ENCODE measurements around the gene ZDHHC5.
A peak's percentile ranks its signal among the peaks of the same experiment; 100 is the strongest.

Gene ZDHHC5

DNA sequence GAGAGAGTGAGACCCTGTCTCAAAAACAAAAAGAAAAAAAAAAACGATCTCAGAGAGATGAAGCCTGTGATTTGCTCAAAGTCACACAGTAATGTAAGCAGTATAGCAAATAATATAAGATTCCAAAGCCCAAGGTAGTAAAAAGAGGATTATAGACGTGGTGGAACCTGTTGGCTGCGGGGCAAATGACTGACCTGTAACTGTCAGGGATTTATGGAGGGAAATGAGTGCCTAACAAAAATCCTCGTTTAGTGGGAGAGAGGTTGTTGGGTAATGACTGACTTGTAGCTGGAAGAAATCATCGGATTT, 11.1 kb upstream of the ZDHHC5 start:
- Mint-ChIP-seq H3K27me3 (ENCODE audit: low read depth) (no peaks in the 10 kb centered on the region), H3K36me3 (ENCODE audit: low read depth) (peaks cover 21% of the 10 kb centered on the region), H3K4me1 (peaks cover 25% of the 10 kb centered on the region), H3K27ac (peak overlapping the region; percentile 65 to 87 (median 69)), H3K9me3 (no peaks in the 10 kb centered on the region), H3K4me3 (peak overlapping the region; percentile 84 to 99 (median 96))
- no peak for TF ChIP-seq CTCF (IDR thresholded peaks at IDR 0.05; ENCODE audit: unreplicated experiment in 3 of 3)

GRCh38 chr11:57657194-57658022, 10.5 kb upstream of the ZDHHC5 start, which contains the start of gene CLP1:
Gene CLP1 (plus strand): TSS chr11:57657762. CDS start chr11:57659477, 1,715 bp downstream.
- H3K4me1 Mint-ChIP-seq = peaks cover 25% of the 10 kb centered on the region
- peak within 1 kb of the TSS; percentile 96 to 99 (median 97) for H3K4me3 Mint-ChIP-seq
- no peaks in the 10 kb centered on the region for H3K27me3 Mint-ChIP-seq (ENCODE audit: low read depth)
- H3K36me3 Mint-ChIP-seq (ENCODE audit: low read depth) = peaks cover 25% of the 10 kb centered on the region
- no peak for TF ChIP-seq CTCF (IDR thresholded peaks at IDR 0.05; ENCODE audit: unreplicated experiment in 3 of 3)
- no peaks in the 10 kb centered on the region for H3K9me3 Mint-ChIP-seq
- H3K27ac Mint-ChIP-seq = peak within 1 kb of the TSS; percentile 65 to 87 (median 69)

DNA sequence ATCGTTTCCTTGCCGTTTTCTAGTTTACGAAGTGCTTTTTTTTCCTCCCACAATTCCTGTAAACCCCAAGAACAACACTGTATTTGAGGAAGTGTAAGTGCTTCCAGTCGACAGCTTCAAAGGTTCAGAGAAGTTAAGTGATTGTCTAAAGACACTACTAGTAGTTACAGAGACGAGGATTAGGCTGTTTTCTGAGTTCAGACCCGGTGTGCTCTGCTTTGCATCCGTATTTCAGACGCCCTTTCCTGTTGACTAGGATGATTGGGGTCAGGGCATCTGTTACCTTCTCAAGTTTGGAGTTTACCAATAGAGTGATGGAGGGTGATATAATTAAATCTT, 9.9 kb upstream of the ZDHHC5 start:
- no peak for TF ChIP-seq CTCF (IDR thresholded peaks at IDR 0.05; ENCODE audit: unreplicated experiment in 3 of 3)
- peaks cover 27% of the 10 kb centered on the region for H3K36me3 Mint-ChIP-seq (ENCODE audit: low read depth)
- H3K27me3 Mint-ChIP-seq (ENCODE audit: low read depth) = no peaks in the 10 kb centered on the region
- no peaks in the 10 kb centered on the region for H3K9me3 Mint-ChIP-seq
- peak overlapping the region; percentile 96 to 99 (median 97) for H3K4me3 Mint-ChIP-seq
- H3K27ac Mint-ChIP-seq = peak overlapping the region; percentile 65 to 87 (median 69)
- peaks cover 22% of the 10 kb centered on the region for H3K4me1 Mint-ChIP-seq

DNA sequence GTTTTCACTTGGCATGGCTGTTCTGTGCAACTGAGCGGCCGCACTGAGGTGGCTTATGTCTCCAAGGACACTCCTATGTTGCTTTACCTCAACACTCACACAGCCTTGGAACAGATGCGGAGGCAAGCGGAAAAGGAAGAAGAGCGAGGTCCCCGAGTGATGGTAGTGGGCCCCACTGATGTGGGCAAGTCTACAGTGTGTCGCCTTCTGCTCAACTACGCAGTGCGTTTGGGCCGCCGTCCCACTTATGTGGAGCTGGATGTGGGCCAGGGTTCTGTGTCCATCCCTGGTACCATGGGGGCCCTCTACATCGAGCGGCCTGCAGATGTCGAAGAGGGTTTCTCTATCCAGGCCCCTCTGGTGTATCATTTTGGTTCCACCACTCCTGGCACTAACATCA, 8.2 kb upstream of the ZDHHC5 start:
- no peak for TF ChIP-seq CTCF (IDR thresholded peaks at IDR 0.05; ENCODE audit: unreplicated experiment in 3 of 3)
- Mint-ChIP-seq H3K27ac (no peak overlapping the region), H3K36me3 (ENCODE audit: low read depth) (peaks cover 27% of the 10 kb centered on the region), H3K27me3 (ENCODE audit: low read depth) (no peaks in the 10 kb centered on the region), H3K9me3 (no peaks in the 10 kb centered on the region), H3K4me1 (peaks cover 18% of the 10 kb centered on the region), H3K4me3 (peak overlapping the region in 1 of 3 experiments; percentile 56)

DNA sequence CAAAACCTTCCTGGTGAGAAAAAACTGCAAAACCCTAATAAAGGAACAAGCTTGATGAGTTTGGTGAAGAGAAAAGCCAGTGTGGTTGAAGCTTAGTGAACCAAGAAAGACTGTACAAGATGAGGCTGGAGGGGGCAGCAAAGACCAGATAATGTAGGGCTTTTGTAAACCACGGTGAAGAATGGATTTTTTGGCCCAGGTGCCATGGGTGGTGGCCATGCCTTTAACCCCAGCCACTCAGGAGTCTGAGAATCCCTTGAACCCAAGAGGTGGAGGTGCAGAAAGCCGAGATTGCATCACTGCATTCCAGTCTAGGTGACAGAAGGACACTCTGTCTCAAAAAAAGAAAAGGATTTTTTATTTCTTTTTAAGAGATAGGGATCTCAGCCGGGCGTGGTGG, 5.0 kb upstream of the ZDHHC5 start:
- Mint-ChIP-seq H3K4me3 (peak overlapping the region in 2 of 3 experiments; percentile 10 to 15), H3K36me3 (ENCODE audit: low read depth) (peaks cover 27% of the 10 kb centered on the region), H3K4me1 (peaks cover 10% of the 10 kb centered on the region), H3K27me3 (ENCODE audit: low read depth) (no peaks in the 10 kb centered on the region), H3K27ac (no peak overlapping the region), H3K9me3 (no peaks in the 10 kb centered on the region)
- TF ChIP-seq CTCF (IDR thresholded peaks at IDR 0.05; ENCODE audit: unreplicated experiment in 3 of 3) = no peak

DNA sequence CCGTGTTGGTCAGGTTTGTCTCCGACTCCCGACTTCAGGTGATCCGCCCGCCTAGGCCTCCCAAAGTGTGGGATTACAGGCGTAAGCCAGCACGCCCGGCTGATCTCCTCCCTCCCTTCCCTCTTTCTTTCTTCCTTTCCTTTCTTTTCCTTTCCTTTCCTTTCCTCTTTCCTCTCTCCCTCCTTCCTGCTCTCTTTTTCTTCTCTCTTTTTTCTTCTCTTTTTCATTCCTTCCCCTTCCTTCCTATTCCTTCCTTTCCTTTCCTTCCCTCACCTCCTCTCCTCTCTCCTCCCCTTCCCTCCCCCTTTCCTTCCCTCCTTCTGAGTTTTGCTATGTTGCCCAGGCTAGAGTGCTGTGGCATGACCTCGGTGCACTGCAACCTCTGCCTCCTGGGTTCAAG, 3.9 kb upstream of the ZDHHC5 start:
- Mint-ChIP-seq H3K4me3 (no peak overlapping the region), H3K9me3 (no peaks in the 10 kb centered on the region), H3K36me3 (ENCODE audit: low read depth) (peaks cover 23% of the 10 kb centered on the region), H3K27ac (no peak overlapping the region), H3K27me3 (ENCODE audit: low read depth) (no peaks in the 10 kb centered on the region), H3K4me1 (peaks cover 8% of the 10 kb centered on the region)
- no peak for TF ChIP-seq CTCF (IDR thresholded peaks at IDR 0.05; ENCODE audit: unreplicated experiment in 3 of 3)
